K562 (cell line): ENCODE results near the gene PALLD. TPM values are rescaled to one million over a fixed set of nuclear protein-coding genes. Genes with fewer than 3 reads are reported as not detected.

Source experiments
- ATF3 ChIP-seq, 2 experiments: fragments of 450-650 bp in 1 of 2; sonication (generic) in 1 of 2; formaldehyde crosslinking in 1 of 2; IDR thresholded peaks in 1 of 2; conservative IDR thresholded peaks in 1 of 2; 2 replicates each; pipeline versions ENCODE4 v1.6.1 to v1.8.1; 2016 to 2023; ENCODE audit warnings: mild to moderate bottlenecking in 2 of 2, moderate library complexity in 2 of 2, inconsistent platforms in 1 of 2, missing genetic modification reagents in 1 of 2
- BCLAF1 ChIP-seq, 2 experiments: fragments of 450-650 bp in 1 of 2; IDR thresholded peaks; 2 replicates each; pipeline ENCODE4 v1.6.1; 2011 to 2017; ENCODE audit warnings: low read depth in 2 of 2, antibody characterized with exemption in 1 of 2, borderline replicate concordance in 1 of 2, low read length in 1 of 2, mild to moderate bottlenecking in 1 of 2, mixed read lengths in 1 of 2; ENCODE audit not compliant: control insufficient read depth in 1 of 2
- BCOR ChIP-seq: fragments of 450-650 bp; IDR thresholded peaks from 2 replicates; pipeline ENCODE4 v1.6.1; 2016
- CC2D1A ChIP-seq: fragments of 450-650 bp; IDR thresholded peaks from 2 replicates; pipeline ENCODE4 v1.6.1; 2017; ENCODE audit warnings: mild to moderate bottlenecking
- ELF1 ChIP-seq: fragments of 200-800 bp; sonication (Bioruptor generic); IDR thresholded peaks from 2 replicates; pipeline ENCODE4 v1.6.1; 2016; ENCODE audit warnings: missing genetic modification characterization, missing compliant biosample characterization
- FOXJ3 ChIP-seq: sonication (generic); formaldehyde crosslinking; IDR thresholded peaks from 2 replicates; pipeline ENCODE4 v1.4.0; 2020; ENCODE audit warnings: mild to moderate bottlenecking, missing genetic modification reagents
- JUN ChIP-seq, 2 experiments: sonication (generic) in 1 of 2; formaldehyde crosslinking in 1 of 2; IDR thresholded peaks; 2 replicates each; pipeline versions ENCODE4 v1.6.1 to v1.8.0; 2012 to 2022; ENCODE audit warnings: borderline replicate concordance in 2 of 2, mild to moderate bottlenecking in 2 of 2, improper control_type of control experiment in 1 of 2, low read depth in 1 of 2, low read length in 1 of 2, missing genetic modification reagents in 1 of 2
- JUND ChIP-seq, 2 experiments: IDR thresholded peaks; 2 replicates in 1 of 2; 3 replicates in 1 of 2; pipeline ENCODE4 v1.6.1; 2011; ENCODE audit warnings: borderline replicate concordance in 2 of 2, low read depth in 2 of 2, low read length in 2 of 2, improper control_type of control experiment in 1 of 2, missing biosample characterization in 1 of 2, missing genetic modification characterization in 1 of 2, missing genetic modification reagents in 1 of 2
- MXI1 ChIP-seq: IDR thresholded peaks from 2 replicates; pipeline ENCODE4 v1.6.1; 2011; ENCODE audit warnings: low read depth, mild to moderate bottlenecking, improper control_type of control experiment, low read length
- PATZ1 ChIP-seq: fragments of 250-450 bp; sonication (Bioruptor Pico); IDR thresholded peaks from 2 replicates; pipeline ENCODE4 v1.5.0; 2020; ENCODE audit warnings: mild to moderate bottlenecking, borderline replicate concordance
- SOX6 ChIP-seq: fragments of 450-650 bp; IDR thresholded peaks from 2 replicates; pipeline ENCODE4 v1.6.1; 2014; ENCODE audit warnings: mild to moderate bottlenecking
- STAT5B ChIP-seq: fragments of 250-450 bp; sonication (Bioruptor Pico); IDR thresholded peaks from 2 replicates; pipeline ENCODE4 v1.8.0; 2021; ENCODE audit warnings: mild to moderate bottlenecking, inconsistent platforms
- ZBTB33 ChIP-seq: sonication (generic); formaldehyde crosslinking; IDR thresholded peaks from 2 replicates; pipeline ENCODE4 v1.8.1; 2023; ENCODE audit warnings: mild to moderate bottlenecking, missing genetic modification reagents
- ZC3H11A ChIP-seq: IDR thresholded peaks from 2 replicates; pipeline ENCODE4 v1.6.1; 2012; ENCODE audit warnings: low read depth, low read length, improper control_type of control experiment
- ZFPM2 ChIP-seq: fragments of 250-450 bp; sonication (Bioruptor Pico); IDR thresholded peaks from 2 replicates; pipeline ENCODE4 v1.5.1; 2022; ENCODE audit warnings: mild to moderate bottlenecking
- ZNF133 ChIP-seq: fragments of 250-450 bp; sonication (Bioruptor Pico); IDR thresholded peaks from 2 replicates; pipeline ENCODE4 v1.4.0; 2020; ENCODE audit warnings: mild to moderate bottlenecking
- ZNF197 ChIP-seq: fragments of 200-800 bp; sonication (Bioruptor generic); IDR thresholded peaks from 2 replicates; pipeline ENCODE4 v1.6.1; 2016; ENCODE audit warnings: low read depth, missing genetic modification characterization, missing compliant biosample characterization
- ZNF431 ChIP-seq: sonication (generic); formaldehyde crosslinking; IDR thresholded peaks from 2 replicates; pipeline ENCODE4 v1.8.0; 2022; ENCODE audit warnings: mild to moderate bottlenecking, missing genetic modification reagents
- polyA plus RNA-seq, 8 experiments: library from polyadenylated mRNA; depleted of rRNA in 4 of 8; stranded (reverse) in 5 of 8; unstranded in 3 of 8; fragments of >200 nt; fragmentation: Nextera tagmentation in 2 of 8; fragmentation: Illumina TruSeq in 1 of 8; extraction: Ambion mirVana in 2 of 8; extraction: Trizol in 1 of 8; gene quantifications; 2 replicates each; pipeline versions ENCODE4 v1.2.1 to v1.2.3, GENCODE V29; 2011 to 2014; ENCODE audit warnings: inconsistent platforms in 1 of 8, missing spikeins in 1 of 8
- total RNA-seq, 7 experiments: library from RNA; depleted of rRNA in 6 of 7; stranded (reverse); fragments of >200 nt in 6 of 7; fragmentation: Illumina TruSeq in 2 of 7; extraction: Trizol in 2 of 7; gene quantifications; 2 replicates each; pipeline versions ENCODE4 v1.2.1 to v1.2.3, GENCODE V29; 2011 to 2021; ENCODE audit warnings: low replicate concordance in 1 of 7

PALLD gene
- total and polyA plus RNA-seq, 9 of the 15 experiments (the other 6 are each of a cell fraction or from before 2014, with no cell fraction given) = 0.01 to 0.35 (median 0.06) TPM; not detected in 3

GRCh38 chr4:168449719-168450452 lies 47.0 kb upstream of the PALLD start (continued):
- TF ChIP-seq PATZ1 (CRISPR knock-in tag) (no peak), JUN (IDR thresholded peaks at IDR 0.05; ENCODE audit: borderline replicate concordance, low read depth, low read length) (0 out of 2 replicates have a peak, but pooled peaks have one; percentile 33), JUN (CRISPR knock-in tag; IDR thresholded peaks at IDR 0.05; ENCODE audit: borderline replicate concordance) (no peak), ZBTB33 (CRISPR knock-in tag) (no peak), BCOR (no peak), BCLAF1 (IDR thresholded peaks at IDR 0.05; ENCODE audit: borderline replicate concordance in 1 of 2, control insufficient read depth in 1 of 2, low read depth in 2 of 2, low read length in 1 of 2) (no peak), STAT5B (CRISPR knock-in tag) (no peak), FOXJ3 (CRISPR knock-in tag) (no peak), ZC3H11A (no peak), JUND (IDR thresholded peaks at IDR 0.05; ENCODE audit: borderline replicate concordance, low read depth, low read length) (peak; percentile 63; the same call in 1 of the 2 replicates), JUND (tag; IDR thresholded peaks at IDR 0.05; ENCODE audit: borderline replicate concordance, low read depth, low read length) (peak; percentile 46; the same call in 1 of the 3 replicates), CC2D1A (no peak), ELF1 (tag) (peak; percentile 23; the same call in 1 of the 2 replicates), ATF3 (IDR thresholded peaks at IDR 0.05) (peak; percentile 59; the same call in 1 of the 2 replicates), ATF3 (CRISPR knock-in tag; conservative IDR thresholded peaks at IDR 0.05) (no peak), ZNF133 (CRISPR knock-in tag) (no peak), MXI1 (no peak), SOX6 (0 out of 2 replicates have a peak, but pooled peaks have one; percentile 37), ZNF197 (CRISPR knock-in tag) (no peak), ZNF431 (CRISPR knock-in tag) (no peak), ZFPM2 (no peak)
